Measurements from ENCODE around the gene NUCB1. TPM values are rescaled to one million over a fixed set of nuclear protein-coding genes. Genes with fewer than 3 reads are reported as not detected.
"Not testable (repeated sequence)": the region's sequence is repeated elsewhere in the genome, so short reads cannot be mapped to it uniquely, and the experiment has no call there.

Gene NUCB1
- 292 TPM for polyA plus RNA-seq (2013, experiment 1 of 2; ENCODE audit: insufficient read length)
- 321 TPM for polyA plus RNA-seq (2013, experiment 2 of 2; ENCODE audit: insufficient read length)

DNA sequence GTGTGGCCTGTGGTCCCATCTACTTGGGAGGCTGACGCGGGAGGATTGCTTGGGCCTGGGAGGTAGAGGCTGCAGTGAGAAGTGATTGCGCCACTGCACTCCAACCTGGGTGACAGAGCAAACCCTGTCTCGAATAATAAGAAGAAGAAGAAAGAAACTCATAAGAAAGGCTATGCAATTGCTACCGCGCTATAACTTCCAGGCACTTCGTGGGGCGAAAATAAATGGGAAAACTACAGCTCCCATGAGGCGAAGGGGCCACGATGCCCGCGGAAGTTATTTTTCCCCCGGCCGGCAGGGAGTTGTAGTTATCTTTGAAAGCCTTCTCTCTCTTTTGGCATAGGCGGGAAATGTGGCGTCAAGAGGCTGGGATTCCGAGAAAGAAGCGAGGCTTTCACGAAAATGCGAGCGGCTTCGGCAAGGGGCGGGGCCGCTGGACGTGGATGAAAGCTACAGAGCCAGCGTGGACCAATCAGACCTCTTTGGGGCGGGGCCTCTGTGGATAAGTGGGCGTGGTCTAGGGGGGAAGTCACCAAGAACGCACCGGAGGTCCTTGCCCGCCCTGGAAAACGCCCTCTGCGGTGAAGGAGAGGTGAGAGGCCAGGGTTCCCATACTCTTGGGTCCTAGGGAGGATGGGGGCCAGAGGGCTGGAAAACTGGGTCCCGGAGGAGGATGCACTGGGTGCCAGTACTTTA lies at the start of gene NUCB1:
NUCB1 (plus strand) TSS at position 532 of the 696 bp plus-strand sequence. CDS start 485 bp downstream, outside the sequence.
- peak; percentile 99 for DNase-seq

DNA sequence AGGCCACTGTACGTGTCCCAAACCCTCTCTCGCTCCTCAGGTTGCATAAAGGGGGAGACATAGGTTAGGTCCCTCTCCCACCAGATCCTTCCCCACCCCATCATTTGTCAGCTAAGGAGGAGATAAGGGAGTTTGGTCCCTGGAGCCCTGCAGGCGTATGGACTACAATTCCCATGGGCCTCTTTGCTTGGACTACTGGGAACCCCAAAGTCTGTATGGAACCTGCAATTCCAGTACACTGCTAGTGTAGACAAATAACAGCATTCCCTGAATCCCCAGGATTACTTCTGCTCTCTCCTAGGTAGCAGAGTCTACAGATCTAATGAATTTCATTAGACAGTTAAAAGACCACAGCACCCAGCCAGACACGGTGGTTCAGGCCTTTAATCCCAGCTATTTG lies 47.8 kb upstream of the NUCB1 start:
- no peak for DNase-seq

DNA sequence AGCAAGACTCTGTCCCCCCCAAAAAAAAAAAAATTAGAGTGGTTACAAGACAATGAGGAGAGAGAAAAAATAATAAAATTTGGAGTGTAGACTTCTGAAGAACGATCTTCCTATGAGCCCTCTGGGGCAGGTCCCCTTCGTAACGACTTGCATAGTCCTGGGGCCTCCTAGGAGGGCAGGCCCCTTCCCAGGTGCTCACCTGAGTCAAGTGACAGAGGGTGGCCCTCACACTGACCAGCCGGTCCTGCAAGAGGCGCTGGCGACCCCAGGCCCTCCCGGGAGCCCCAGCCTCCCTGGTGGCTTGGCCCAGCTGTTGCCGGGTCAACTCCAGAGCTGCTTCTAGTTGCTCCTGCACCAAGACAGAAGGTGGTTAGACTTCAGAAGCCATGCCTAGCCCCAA lies 46.6 kb upstream of the NUCB1 start:
- no peak for DNase-seq

DNA sequence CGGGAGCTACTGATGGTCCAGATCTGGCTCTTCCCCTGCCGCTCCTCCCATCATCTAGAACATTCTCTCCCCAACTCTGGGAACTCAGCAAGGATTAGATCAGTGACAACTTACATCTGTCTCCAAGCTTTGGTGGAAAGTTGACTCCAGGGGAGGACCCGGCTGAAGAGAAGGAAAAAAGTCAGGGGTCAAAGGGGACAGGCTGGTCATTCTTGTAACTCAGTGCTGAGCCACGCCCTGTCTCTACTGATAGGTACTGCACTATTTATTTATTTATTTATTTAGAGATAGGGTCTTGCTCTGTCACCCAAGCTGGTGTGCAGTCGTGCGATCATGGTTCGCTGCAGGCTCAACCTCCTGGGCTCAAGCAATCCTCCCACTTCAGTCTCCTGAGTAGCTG lies 46.0 kb upstream of the NUCB1 start:
- no peak for DNase-seq

DNA sequence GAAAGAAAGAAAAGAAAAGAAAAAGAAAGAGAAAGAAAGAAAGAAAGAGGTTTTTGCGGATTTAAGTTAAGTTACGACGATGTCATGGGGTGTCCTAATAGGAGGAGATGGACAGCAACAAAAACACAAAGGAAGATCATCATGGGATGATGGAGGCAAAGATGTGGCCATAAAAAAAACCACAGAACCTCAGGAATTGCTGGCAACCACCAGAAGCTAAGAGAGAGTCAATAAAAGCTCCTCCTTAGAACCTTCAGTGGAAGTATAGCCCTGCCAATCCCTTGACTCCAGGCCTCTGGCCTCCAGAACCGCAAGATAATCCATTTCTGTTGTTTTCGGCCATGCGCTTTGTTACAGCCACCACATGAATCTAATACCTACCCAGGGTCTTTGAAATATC lies 43.2 kb upstream of the NUCB1 start:
- DNase-seq: no peak

DNA sequence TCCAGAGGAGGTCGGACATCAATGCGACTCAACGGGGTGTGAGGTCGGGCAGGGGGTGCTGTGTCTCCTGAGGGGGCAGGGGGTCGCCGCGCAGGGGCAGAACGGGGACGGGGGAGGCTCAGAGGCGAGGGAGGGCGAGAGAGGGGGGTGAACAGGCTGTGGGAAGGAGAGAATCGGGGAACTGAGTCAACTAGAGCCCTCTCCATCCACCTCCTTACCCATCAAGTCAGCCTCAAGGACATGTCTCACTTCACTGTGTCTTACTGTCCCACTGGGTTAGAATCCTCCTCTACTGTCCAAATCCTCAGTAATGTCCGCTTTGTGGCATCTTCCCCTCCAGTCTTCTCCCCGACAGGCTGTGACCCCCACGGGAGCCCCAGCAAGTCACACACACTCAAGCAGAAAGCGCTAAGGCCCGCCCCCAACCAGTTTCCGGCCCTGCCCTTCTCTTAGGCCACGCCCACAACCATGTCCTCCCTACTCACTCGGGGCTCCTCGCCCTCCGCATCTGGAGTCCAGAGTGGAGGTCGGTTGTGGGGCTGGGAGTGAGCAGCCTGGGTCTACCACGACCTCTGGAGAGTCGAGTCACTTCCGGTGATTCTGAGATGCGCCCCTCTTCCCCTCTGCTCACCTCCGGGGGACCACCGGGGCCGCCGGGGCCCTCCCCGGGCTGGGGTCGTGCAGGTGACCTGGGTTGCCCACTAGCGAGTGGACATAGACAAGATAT lies 41.0 kb upstream of the NUCB1 start:
- DNase-seq: no peak

DNA sequence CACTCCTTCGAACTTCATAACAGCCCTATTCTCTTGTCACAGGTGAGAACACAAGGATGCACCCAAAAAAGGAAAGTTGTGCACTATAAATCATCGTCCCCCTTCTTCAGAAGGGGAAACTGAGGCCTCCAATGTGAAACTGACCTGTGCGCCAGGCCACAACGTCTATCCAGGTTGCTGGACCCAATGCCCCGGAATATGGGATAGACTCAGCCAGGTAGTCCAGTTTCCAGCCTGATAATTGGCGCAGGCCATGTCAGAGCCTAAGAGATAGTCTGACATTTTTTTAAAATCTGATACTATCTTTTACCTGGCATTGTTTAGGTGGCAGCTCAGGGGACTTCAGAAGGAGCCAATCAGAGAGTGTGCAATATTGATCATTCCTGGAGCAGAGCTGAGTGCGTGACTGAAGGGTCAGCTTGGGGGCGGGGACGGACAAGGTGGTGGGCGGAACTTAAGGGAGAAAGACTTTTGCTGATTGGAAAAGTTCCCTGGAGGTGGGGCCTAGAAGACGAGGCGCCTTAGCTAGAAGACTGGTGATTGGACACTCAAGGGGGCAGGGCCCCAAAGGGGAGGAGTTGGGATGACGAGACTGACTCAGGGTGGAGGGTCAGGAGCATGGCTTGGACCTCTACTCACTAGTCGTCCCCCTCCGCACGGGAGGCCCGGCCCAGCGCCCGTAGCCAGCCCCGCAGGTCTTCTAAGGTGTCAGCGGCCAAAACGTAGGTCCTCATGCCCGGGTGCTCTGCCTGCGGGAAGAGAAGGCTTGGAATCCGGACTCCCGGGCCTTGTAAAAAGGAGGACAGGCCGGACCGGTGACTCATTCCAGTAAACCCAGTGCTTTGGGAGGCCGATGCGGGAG lies 40.2 kb upstream of the NUCB1 start:
- no peak for DNase-seq

DNA sequence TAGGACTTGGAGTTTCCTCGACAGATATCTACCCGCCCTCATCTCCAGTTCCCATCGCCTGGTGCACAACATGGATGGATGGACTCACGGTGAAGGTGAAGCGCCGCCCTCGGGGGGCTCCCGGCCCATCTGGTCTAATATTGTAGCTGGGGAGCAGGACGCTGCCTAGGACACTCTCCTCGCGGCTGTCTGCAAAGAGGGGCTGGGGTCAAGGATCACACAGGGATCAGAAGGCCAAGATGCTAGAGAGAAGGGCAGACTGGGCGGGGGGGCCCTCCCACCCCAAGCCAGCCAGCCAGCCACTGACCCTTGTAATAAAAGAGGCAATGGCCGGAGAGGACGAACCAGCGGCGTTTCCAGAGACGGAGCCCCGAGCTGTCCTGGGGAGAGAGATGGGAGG lies 38.8 kb upstream of the NUCB1 start:
- DNase-seq: no peak

DNA sequence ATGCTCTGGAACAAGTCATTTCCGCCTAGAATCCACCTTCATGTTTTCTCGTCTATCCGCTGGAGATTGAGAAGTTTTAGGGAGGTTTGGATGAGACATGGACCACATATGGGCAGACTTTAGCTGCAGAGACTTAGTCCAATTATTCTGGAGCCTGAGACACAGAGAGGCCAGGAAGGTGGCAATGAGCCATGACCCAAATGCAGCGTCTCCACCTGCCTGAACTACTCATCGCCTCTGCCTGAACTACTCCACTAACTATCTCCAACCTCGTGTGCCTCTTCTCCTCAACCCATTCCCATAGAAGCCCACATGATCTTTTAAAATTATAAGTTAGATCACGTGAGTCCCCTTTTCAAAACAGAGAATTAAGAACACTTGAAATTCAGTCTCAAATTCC lies 37.3 kb upstream of the NUCB1 start:
- DNase-seq: no peak

DNA sequence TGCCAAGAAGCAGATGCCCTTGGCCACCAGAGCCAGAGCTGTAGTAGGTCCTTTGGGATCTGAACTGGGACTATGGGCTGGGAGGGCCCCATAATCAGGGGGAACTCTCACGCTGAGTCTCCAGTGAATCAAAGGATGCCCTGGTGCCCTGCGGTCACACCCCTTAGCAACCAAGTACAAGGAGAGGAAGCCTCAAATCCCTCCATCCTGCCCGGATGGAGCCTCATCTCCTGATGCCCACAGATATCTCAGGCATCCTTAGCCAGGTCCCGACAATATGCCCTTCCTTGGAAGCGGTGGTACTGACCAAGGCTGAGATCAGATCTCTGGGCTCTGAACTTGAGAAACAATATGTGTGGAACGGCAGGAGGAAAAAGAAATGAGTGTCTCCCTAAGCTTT lies 33.4 kb upstream of the NUCB1 start:
- DNase-seq: no peak

DNA sequence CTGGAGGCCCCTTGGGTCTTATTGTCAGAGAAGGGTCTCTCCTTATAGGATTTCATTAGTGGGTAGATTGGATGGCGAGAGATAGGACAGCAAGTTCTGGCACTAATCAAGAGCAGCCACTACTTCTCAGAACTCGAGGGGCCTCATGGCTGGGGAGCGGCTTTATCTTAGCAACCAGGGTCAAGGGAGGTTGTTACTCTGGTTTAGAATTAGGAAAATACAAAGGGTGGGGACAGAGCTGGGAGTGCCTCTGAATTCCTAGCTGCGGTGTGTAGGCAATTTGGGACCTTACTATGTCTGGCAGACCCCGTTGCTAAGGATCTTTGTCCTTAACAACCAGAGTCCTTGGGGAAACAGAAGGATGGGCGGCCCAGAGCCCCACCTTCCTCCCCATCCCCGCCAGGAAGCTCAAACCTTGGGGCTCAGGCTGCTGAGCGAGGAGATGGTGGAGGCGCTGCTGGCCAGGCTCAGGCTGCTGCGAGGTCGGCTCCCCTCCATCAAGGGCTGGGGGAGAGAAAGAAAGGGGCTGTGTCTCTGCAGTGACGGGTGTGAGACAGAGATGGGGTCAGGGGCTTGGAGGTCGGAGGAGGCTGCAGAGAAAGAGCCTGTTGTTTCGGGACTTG lies 32.9 kb upstream of the NUCB1 start:
- DNase-seq: no peak

DNA sequence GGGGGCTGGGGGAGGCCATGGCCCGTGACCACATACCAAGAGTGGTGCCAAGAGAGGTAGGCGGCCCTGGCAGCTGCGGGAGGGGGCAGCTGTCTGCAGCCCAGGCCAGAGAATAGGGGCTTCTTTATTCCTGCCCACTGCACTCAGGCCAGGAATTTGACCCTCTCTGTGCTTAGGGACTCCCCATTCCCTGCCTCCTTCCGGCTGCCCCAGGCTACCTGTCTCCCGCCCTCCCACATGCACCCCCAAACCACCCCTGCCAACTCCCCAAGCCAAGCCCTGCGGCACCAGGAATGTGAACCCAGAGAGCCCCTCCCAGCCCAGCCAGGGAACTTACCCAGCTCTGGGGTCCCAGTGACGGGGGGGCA lies 32.4 kb upstream of the NUCB1 start:
- DNase-seq: no peak

DNA sequence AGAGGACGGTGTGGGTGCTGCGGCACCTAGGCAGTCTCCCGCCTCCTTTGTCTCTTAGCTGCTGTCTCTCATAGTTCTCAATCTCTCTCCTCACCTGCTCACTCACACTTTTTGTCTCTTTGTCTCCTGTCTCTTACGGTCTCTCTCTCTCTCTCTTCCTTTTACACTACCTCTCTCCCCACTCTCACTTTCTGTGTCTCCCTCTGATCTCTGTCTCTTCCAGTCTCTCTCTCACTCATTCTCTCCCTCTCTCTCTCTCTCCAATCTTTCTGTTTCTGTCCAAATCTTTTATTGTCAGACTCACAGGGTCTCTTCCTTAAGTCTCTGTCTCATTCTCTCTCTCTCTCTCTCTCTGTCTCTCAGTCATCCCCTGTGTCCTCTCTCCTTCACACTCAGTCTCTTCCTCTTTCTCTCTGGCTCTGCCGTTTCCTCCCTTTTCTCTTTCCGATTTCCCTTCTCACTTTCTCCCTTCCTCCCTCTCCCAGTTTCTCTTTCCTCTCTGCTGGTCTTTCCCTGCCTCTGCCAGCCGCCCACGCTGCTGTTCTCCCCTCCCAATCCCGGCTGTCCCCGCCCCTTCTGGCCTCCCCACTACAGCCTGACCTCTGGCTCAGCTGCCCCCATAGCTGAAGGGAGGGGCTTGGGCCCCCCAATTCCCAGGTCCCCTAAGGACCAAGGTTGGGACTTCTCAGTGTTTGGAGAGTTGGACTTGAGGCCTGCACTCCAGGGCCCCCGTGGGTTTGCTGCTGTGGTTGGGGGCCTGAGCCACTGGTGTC lies 31.8 kb upstream of the NUCB1 start, which contains the start of gene PLEKHA4:
PLEKHA4 (minus strand) TSS at position 504 of the 773 bp plus-strand sequence. CDS start 997 bp downstream, outside the sequence.
- peak; percentile 51 for DNase-seq

DNA sequence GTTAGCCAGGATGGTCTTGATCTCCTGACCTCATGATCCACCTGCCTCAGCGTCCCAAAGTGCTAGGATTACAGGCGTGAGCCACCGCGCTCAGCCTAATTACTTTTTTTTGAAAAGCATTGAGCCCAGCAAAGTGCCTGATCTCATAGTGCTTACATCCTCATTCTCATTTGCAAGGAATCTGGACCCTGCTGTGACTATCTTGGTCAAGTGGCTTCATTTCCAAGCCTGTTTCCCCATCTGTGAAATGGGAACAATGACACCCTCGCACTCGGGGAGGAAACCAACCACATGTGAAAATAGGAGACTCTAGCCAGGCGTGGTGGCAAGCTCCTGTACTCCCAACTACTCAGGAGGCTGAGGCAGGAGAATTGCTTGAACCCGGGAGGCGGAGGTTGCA lies 30.1 kb upstream of the NUCB1 start:
- DNase-seq: no peak

DNA sequence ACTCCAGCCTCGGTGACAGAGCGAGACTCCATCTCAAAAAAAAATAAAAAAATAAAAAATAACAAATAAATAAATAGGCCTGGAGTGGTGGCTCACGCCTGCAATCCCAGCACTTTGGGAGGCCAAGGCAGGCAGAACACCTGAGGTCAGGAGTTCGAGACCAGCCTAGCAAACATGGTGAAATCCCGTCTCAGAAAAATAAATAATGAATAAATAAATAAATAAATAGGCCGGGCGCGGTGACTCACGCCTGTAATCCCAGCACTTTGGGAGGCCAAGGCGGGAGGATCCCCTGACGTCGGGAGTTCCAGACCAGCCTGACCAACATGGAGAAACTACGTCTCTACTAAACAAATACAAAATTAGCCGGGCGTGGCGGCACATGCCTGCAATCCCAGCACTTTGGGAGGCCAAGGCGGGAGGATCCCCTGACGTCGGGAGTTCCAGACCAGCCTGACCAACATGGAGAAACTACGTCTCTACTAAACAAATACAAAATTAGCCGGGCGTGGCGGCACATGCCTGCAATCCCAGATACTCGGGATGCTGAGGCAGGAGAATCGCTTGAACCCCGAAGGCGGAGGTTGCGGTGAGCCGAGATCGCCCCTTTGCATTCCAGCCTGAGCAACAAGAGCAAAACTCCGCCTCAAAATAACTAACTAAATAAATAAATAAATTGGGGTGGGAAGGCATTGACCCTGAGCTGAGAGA lies 28.5 kb upstream of the NUCB1 start:
- DNase-seq: not testable (repeated sequence)

DNA sequence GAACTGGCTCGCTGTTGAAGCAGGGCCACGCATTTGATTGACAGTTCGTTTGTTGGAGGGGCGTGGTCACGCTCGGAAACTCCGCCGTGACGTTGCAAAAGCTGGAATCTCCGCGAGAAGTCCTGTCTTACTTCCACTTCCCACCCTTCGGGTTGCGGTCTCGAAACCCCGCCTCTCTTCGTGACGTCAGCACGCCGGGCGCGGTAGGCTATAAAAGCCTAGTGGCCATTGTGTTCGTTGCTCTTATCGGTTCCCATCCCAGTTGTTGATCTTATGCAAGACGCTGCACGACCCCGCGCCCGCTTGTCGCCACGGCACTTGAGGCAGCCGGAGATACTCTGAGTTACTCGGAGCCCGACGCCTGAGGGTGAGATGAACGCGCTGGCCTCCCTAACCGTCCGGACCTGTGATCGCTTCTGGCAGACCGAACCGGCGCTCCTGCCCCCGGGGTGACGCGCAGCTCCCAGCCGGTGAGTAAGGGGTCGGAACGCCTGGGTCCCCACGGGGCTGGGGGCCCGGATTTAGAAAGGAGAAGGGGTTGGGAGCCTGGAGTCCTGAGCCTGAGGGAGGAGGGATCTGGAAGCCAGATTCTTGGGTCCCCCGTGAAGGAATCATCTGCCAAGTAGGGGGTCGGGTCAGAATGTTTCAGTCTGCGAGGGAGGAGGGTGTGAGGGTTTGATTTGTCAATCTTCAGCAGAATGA lies 27.8 kb upstream of the NUCB1 start, which contains the start of gene PPP1R15A:
PPP1R15A (plus strand) TSS at position 240 of the 702 bp plus-strand sequence. CDS start 813 bp downstream, outside the sequence.
- DNase-seq: peak; percentile 95

DNA sequence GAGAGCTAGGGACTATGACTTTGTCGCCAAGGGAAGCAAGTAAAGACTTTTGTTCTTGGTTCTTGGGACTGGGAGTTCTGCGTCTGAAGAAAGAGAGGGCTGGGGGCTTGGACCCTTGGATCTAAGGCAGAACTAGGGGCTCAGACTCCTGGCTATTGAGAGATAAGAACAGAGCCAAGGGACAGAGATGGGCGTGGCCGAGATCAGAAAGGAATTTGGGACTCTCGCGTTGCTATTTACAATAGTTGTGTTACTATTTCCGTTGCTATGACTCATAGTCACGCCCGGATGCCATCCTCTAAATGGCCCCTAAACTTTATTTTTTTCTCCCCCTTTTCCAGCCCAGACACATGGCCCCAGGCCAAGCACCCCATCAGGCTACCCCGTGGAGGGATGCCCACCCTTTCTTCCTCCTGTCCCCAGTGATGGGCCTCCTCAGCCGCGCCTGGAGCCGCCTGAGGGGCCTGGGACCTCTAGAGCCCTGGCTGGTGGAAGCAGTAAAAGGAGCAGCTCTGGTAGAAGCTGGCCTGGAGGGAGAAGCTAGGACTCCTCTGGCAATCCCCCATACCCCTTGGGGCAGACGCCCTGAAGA lies 27.1 kb upstream of the NUCB1 start:
- peak; percentile 96 for DNase-seq

DNA sequence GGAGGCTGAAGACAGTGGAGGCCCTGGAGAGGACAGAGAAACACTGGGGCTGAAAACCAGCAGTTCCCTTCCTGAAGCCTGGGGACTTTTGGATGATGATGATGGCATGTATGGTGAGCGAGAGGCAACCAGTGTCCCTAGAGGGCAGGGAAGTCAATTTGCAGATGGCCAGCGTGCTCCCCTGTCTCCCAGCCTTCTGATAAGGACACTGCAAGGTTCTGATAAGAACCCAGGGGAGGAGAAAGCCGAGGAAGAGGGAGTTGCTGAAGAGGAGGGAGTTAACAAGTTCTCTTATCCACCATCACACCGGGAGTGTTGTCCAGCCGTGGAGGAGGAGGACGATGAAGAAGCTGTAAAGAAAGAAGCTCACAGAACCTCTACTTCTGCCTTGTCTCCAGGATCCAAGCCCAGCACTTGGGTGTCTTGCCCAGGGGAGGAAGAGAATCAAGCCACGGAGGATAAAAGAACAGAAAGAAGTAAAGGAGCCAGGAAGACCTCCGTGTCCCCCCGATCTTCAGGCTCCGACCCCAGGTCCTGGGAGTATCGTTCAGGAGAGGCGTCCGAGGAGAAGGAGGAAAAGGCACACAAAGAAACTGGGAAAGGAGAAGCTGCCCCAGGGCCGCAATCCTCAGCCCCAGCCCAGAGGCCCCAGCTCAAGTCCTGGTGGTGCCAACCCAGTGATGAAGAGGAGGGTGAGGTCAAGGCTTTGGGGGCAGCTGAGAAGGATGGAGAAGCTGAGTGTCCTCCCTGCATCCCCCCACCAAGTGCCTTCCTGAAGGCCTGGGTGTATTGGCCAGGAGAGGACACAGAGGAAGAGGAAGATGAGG lies 26.4 kb upstream of the NUCB1 start:
- no peak for DNase-seq
